ENCODE data around the gene SF3B3.

SF3B3 gene

DNA sequence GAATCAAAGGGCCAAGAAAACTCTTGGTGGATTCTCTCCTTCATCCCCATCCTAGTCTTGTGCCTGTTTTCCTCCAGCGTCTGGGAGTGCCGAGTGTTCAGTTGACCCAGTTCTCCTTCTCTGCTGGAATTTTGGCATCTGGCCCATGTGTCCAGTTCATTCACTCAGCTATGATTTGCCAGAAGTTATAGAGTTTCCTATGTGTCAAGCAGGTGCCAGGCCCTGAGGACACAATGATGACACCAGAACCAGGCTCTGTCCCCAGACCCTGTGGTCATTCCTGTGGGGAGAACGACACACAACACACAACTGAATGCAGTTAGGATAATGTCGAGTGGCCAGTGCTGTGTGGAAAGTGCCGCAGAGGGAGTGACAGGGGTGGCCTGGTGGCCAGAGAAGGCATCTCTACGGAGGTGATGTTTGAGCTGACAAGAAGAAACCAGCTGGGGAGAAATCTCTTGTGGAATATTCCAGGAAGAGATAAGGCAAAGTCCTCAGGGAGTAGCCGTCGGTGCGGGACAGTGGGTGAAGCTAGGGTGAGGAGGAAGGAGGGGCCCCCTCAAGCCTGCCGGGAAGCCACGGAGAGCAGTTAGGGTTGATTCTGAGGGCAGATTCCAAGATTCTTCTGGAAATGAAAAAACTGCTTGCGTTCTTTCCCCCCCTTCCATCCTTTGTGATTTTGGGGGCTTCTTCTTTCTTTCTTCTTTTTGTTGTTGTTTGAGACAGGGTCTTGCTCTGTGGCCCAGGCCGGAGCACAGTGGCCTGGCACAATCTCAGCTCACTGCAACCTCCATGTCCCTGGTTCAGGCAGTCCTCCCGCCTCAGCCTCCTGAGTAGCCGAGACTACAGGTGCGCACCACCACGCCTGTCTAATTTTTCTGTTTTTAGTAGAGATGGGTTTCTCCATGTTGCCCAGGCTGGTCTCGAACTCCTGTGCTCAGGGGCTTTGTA is 86.9 kb downstream of the SF3B3 start:
- Histone ChIP-seq H2AFZ (ENCODE audit: low read depth, low read length) (no peak overlapping the region), H4K20me1 (ENCODE audit: insufficient read depth, low read length) (no peaks in the 10 kb centered on the region), H3K4me2 (ENCODE audit: low read length) (no peak overlapping the region), H3K36me3 (replicated peaks; ENCODE audit: low read depth, low read length) (no peaks in the 10 kb centered on the region), H3K9ac (ENCODE audit: low read length) (no peak overlapping the region), H3K4me3 (ENCODE audit: low read length) (no peak overlapping the region), H3K27me3 (ENCODE audit: low read depth, low read length) (0 out of 2 replicates have a peak, but pooled peaks cover 3% of the 10 kb centered on the region), H3K4me1 (ENCODE audit: low read length) (no peaks in the 10 kb centered on the region), H3K27ac (ENCODE audit: low read length) (no peak overlapping the region), H3K9me3 (ENCODE audit: insufficient read depth, low read length) (no peaks in the 10 kb centered on the region), H3K79me2 (ENCODE audit: low read length) (no peaks in the 10 kb centered on the region)
- TF ChIP-seq EZH2phosphoT487 (IDR thresholded peaks at IDR 0.05; ENCODE audit: low read depth), result no peak
- TF ChIP-seq, protein P1, sequence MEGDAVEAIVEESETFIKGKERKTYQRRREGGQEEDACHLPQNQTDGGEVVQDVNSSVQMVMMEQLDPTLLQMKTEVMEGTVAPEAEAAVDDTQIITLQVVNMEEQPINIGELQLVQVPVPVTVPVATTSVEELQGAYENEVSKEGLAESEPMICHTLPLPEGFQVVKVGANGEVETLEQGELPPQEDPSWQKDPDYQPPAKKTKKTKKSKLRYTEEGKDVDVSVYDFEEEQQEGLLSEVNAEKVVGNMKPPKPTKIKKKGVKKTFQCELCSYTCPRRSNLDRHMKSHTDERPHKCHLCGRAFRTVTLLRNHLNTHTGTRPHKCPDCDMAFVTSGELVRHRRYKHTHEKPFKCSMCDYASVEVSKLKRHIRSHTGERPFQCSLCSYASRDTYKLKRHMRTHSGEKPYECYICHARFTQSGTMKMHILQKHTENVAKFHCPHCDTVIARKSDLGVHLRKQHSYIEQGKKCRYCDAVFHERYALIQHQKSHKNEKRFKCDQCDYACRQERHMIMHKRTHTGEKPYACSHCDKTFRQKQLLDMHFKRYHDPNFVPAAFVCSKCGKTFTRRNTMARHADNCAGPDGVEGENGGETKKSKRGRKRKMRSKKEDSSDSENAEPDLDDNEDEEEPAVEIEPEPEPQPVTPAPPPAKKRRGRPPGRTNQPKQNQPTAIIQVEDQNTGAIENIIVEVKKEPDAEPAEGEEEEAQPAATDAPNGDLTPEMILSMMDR (IDR thresholded peaks at IDR 0.05; ENCODE audit: low read depth, low read length), result no peak

DNA sequence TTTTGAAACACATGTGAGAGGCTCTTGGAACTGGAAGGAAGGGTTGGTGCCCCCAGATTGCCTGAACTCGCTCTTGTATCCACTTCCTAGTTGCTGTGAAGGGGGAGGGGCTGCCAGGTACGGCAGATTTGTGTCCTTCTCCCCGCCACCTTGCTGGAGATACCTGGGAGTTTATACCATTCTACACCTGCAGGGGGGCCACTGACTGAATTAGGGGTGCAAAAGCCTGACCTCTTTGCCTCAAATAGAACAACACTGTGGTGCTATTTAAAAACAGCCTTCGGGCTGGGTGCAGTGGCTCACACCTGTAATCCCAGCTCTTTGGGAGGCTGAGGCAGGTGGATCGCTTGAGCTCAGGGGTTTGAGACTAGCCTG is 87.6 kb downstream of the SF3B3 start:
- H3K4me2 ChIP-seq (ENCODE audit: low read length), result no peak overlapping the region
- H3K9ac ChIP-seq (ENCODE audit: low read length), result no peak overlapping the region
- H3K36me3 ChIP-seq (replicated peaks; ENCODE audit: low read depth, low read length), result no peaks in the 10 kb centered on the region
- no peak overlapping the region for H3K27ac ChIP-seq (ENCODE audit: low read length)
- 0 out of 2 replicates have a peak, but pooled peaks cover 3% of the 10 kb centered on the region for H3K27me3 ChIP-seq (ENCODE audit: low read depth, low read length)
- no peaks in the 10 kb centered on the region for H3K79me2 ChIP-seq (ENCODE audit: low read length)
- no peaks in the 10 kb centered on the region for H3K4me1 ChIP-seq (ENCODE audit: low read length)
- no peaks in the 10 kb centered on the region for H4K20me1 ChIP-seq (ENCODE audit: insufficient read depth, low read length)
- H3K9me3 ChIP-seq (ENCODE audit: insufficient read depth, low read length), result no peaks in the 10 kb centered on the region
- no peak overlapping the region for H2AFZ ChIP-seq (ENCODE audit: low read depth, low read length)
- no peak overlapping the region for H3K4me3 ChIP-seq (ENCODE audit: low read length)
- TF ChIP-seq, protein P1 (IDR thresholded peaks at IDR 0.05; ENCODE audit: low read depth, low read length), result no peak
- TF ChIP-seq EZH2phosphoT487 (IDR thresholded peaks at IDR 0.05; ENCODE audit: low read depth), result no peak

DNA sequence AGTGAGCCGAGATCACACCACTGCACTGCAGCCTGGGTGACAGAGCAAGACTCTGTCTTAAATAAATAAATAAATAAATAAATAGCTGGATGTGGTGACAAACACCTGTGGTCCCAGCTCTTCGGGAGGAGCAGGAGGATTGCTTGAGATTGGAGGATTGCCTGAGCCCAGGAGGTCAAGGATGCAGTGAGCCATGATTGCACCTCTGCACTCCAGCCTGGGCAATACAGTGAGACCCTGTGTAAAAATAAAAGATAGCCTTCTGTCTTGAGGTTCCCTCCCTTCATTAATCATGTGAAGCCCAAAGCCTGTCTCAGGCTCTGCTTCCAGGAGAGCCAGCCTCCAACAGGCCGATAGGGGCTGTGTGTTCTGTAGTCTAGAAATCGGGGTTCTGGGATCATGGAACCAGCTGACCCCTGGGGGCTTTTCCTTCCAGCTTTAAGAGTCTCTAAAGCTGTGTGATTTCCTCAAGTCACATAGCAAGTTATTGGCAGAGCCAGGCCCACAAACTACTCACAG is 88.2 kb downstream of the SF3B3 start:
- Histone ChIP-seq H3K4me1 (ENCODE audit: low read length) (no peaks in the 10 kb centered on the region), H3K27ac (ENCODE audit: low read length) (no peak overlapping the region), H3K36me3 (replicated peaks; ENCODE audit: low read depth, low read length) (no peaks in the 10 kb centered on the region)

DNA sequence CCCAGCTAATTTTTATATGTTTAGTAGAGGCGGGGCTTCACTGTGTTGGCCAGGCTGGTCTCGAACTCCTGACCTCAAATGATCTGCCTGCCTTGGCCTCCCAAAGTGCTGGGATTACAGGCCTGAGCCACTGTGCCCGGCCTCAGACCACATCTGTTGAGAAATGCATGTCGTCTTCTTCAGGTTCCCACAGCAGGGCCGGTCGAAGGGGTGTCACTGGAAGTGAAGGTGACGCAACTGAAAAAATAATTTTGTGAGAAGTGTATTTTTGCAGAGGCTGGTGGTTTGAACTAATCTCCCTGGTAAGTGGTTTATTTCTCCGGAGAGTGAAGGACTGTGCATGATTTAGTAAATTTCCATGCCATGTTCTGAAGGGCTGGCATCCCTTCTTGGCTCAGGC is 89.3 kb downstream of the SF3B3 start:
- Histone ChIP-seq H4K20me1 (ENCODE audit: insufficient read depth, low read length) (no peaks in the 10 kb centered on the region), H3K9me3 (ENCODE audit: insufficient read depth, low read length) (no peaks in the 10 kb centered on the region), H3K36me3 (replicated peaks; ENCODE audit: low read depth, low read length) (no peaks in the 10 kb centered on the region), H3K4me2 (ENCODE audit: low read length) (no peak overlapping the region), H3K4me1 (ENCODE audit: low read length) (no peaks in the 10 kb centered on the region), H3K27me3 (ENCODE audit: low read depth, low read length) (no peaks in the 10 kb centered on the region), H3K79me2 (ENCODE audit: low read length) (no peaks in the 10 kb centered on the region), H2AFZ (ENCODE audit: low read depth, low read length) (no peak overlapping the region), H3K9ac (ENCODE audit: low read length) (no peak overlapping the region), H3K27ac (ENCODE audit: low read length) (no peak overlapping the region), H3K4me3 (ENCODE audit: low read length) (no peak overlapping the region)
- no peak for TF ChIP-seq EZH2phosphoT487 (IDR thresholded peaks at IDR 0.05; ENCODE audit: low read depth)
- TF ChIP-seq, protein P1 (IDR thresholded peaks at IDR 0.05; ENCODE audit: low read depth, low read length), result no peak

More for the DNA sequence above, 88.2 kb downstream of the SF3B3 start:
- TF ChIP-seq, protein P1 (IDR thresholded peaks at IDR 0.05; ENCODE audit: low read depth, low read length), result no peak
- no peak for TF ChIP-seq EZH2phosphoT487 (IDR thresholded peaks at IDR 0.05; ENCODE audit: low read depth)
- no peak overlapping the region for H2AFZ ChIP-seq (ENCODE audit: low read depth, low read length)
- no peak overlapping the region for H3K4me2 ChIP-seq (ENCODE audit: low read length)
- H4K20me1 ChIP-seq (ENCODE audit: insufficient read depth, low read length), result no peaks in the 10 kb centered on the region
- H3K9ac ChIP-seq (ENCODE audit: low read length), result no peak overlapping the region
- no peaks in the 10 kb centered on the region for H3K9me3 ChIP-seq (ENCODE audit: insufficient read depth, low read length)
- H3K4me3 ChIP-seq (ENCODE audit: low read length), result no peak overlapping the region
- H3K27me3 ChIP-seq (ENCODE audit: low read depth, low read length), result 0 out of 2 replicates have a peak, but pooled peaks cover 3% of the 10 kb centered on the region
- no peaks in the 10 kb centered on the region for H3K79me2 ChIP-seq (ENCODE audit: low read length)
